Natural killer cell (primary cell): ENCODE results near the gene DGUOK. TPM values are rescaled to one million over a fixed set of nuclear protein-coding genes. Genes with fewer than 3 reads are reported as not detected.
A peak's percentile ranks its signal among the peaks of the same experiment; 100 is the strongest.

Experiments
- ATAC-seq, 3 donors: fragments of 150-1000 bp in 2 of 3; fragments of 200-7000 bp in 1 of 3; cut with Tn5 transposase; 1 replicate in 1 of 3; 2 replicates in 2 of 3; pipeline ENCODE4 v1.10.0; 2021; ENCODE audit warnings: mild to moderate bottlenecking in 2 of 3, moderate library complexity in 2 of 3
- DNase-seq, 2 donors: peaks; one replicate each; pipeline versions ENCODE4 v3.0.0 to v3.0.0-alpha.2; 2013 to 2021; ENCODE audit warnings: mixed read lengths in 1 of 2
- H3K27ac ChIP-seq: one replicate; pipeline ENCODE4 v1.5.1; 2013; ENCODE audit warnings: mild to moderate bottlenecking, low read length
- H3K27me3 ChIP-seq: one replicate; pipeline ENCODE4 v1.6.1; 2013; ENCODE audit warnings: low read length; ENCODE audit not compliant: control insufficient read depth, insufficient read depth
- H3K36me3 ChIP-seq: one replicate; pipeline ENCODE4 v1.6.1; 2013; ENCODE audit warnings: low read length; ENCODE audit not compliant: control insufficient read depth, insufficient read depth
- H3K4me1 ChIP-seq: one replicate; pipeline ENCODE4 v1.6.1; 2013; ENCODE audit warnings: low read length; ENCODE audit not compliant: control insufficient read depth, insufficient read depth
- H3K4me3 ChIP-seq: one replicate; pipeline ENCODE4 v1.5.1; 2013; ENCODE audit warnings: low read length
- H3K9me3 ChIP-seq: one replicate; pipeline ENCODE4 v1.6.1; 2013; ENCODE audit warnings: low read length; ENCODE audit not compliant: control insufficient read depth, insufficient read depth
- H3K27ac Mint-ChIP-seq, 2 donors: one replicate each; pipeline ENCODE4 v1.8.0; 2022; ENCODE audit warnings: mild to moderate bottlenecking in 2 of 2, mixed read lengths in 2 of 2, moderate library complexity in 1 of 2
- H3K27me3 Mint-ChIP-seq, 2 donors: one replicate each; pipeline ENCODE4 v1.8.0; 2022; ENCODE audit warnings: low read depth in 2 of 2, mixed read lengths in 2 of 2
- H3K36me3 Mint-ChIP-seq: one replicate; pipeline ENCODE4 v1.8.0; 2022; ENCODE audit warnings: mixed read lengths
- H3K4me1 Mint-ChIP-seq, 2 donors: one replicate each; pipeline ENCODE4 v1.8.0; 2022; ENCODE audit warnings: mixed read lengths in 2 of 2
- H3K4me3 Mint-ChIP-seq: one replicate; pipeline ENCODE4 v1.8.0; 2022; ENCODE audit warnings: mild to moderate bottlenecking, moderate library complexity, mixed read lengths
- H3K9me3 Mint-ChIP-seq, 2 donors: one replicate each; pipeline ENCODE4 v1.8.0; 2022; ENCODE audit warnings: mixed read lengths in 2 of 2
- WGBS: methylation state at CpG from one replicate; pipeline ENCODE4 v1.1.7; 2013; ENCODE audit warnings: missing lambda C conversion rate; ENCODE audit not compliant: insufficient coverage; 5-methylcytosine and 5-hydroxymethylcytosine counted together
- intact Hi-C: fragments of 100-400 bp; cut with micrococcal nuclease; formaldehyde crosslinking; loops from one replicate; pipeline ENCODE4 v1.14.2; 2022
- total RNA-seq, 4 donors: library from RNA; stranded (reverse); fragments of 120-200 nt in 1 of 4; gene quantifications; one replicate each; pipeline versions ENCODE4 v1.2.3 to v1.2.4, GENCODE V29; 2013 to 2022
- TF ChIP-seq, protein P1 (sequence below): fragments of 200-600 bp; IDR thresholded peaks from one replicate; pipeline ENCODE4 v1.8.0; 2022; ENCODE audit warnings: antibody characterized with exemption

DGUOK gene
- total RNA-seq, 3 donors from 2014 or later (not counting 1 experiment from before 2014, with no cell fraction given) = 47.6 to 56.8 (median 54.8) TPM

DNA sequence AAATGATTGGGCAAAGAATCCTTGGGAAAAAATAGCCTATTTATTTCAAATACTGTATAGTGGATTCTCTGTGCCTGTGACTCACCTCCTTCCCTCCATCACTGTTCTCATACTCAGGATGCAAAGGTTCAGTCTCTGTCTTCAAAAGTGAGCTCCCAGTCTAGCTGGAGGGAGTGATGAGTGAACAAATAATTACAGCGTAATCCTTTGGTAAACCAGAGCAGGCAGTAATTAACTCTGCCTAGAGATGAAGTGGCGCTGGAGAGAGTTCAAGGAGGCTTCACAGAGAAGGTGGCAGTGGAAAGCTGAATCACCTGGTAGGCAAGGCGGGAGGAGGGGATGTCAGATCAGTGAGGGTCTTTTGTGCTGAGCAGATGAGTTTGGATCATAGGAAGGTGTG is 6.5 kb downstream of the DGUOK start:
- TF ChIP-seq, protein P1, sequence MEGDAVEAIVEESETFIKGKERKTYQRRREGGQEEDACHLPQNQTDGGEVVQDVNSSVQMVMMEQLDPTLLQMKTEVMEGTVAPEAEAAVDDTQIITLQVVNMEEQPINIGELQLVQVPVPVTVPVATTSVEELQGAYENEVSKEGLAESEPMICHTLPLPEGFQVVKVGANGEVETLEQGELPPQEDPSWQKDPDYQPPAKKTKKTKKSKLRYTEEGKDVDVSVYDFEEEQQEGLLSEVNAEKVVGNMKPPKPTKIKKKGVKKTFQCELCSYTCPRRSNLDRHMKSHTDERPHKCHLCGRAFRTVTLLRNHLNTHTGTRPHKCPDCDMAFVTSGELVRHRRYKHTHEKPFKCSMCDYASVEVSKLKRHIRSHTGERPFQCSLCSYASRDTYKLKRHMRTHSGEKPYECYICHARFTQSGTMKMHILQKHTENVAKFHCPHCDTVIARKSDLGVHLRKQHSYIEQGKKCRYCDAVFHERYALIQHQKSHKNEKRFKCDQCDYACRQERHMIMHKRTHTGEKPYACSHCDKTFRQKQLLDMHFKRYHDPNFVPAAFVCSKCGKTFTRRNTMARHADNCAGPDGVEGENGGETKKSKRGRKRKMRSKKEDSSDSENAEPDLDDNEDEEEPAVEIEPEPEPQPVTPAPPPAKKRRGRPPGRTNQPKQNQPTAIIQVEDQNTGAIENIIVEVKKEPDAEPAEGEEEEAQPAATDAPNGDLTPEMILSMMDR = no peak
- Histone ChIP-seq H3K4me3 (no peak overlapping the region), H3K36me3 (peaks cover 24% of the 10 kb centered on the region), H3K4me1 (peaks cover 13% of the 10 kb centered on the region), H3K9me3 (no peaks in the 10 kb centered on the region), H3K27ac (no peak overlapping the region), H3K27me3 (no peaks in the 10 kb centered on the region)
- H3K27ac Mint-ChIP-seq = peak overlapping the region; percentile 24 to 85
- peaks cover 72% of the 10 kb centered on the region in 2 donors for H3K4me1 Mint-ChIP-seq
- DNase-seq = no peak
- intact Hi-C loops = no loop called here
- no peaks in the 10 kb centered on the region for H3K27me3 Mint-ChIP-seq
- H3K36me3 Mint-ChIP-seq = no peaks in the 10 kb centered on the region
- H3K9me3 Mint-ChIP-seq = no peaks in the 10 kb centered on the region
- WGBS = 97% methylated on average over 3 of the region's 3 CpGs
- H3K4me3 Mint-ChIP-seq = no peak overlapping the region
- no peak for ATAC-seq

DNA sequence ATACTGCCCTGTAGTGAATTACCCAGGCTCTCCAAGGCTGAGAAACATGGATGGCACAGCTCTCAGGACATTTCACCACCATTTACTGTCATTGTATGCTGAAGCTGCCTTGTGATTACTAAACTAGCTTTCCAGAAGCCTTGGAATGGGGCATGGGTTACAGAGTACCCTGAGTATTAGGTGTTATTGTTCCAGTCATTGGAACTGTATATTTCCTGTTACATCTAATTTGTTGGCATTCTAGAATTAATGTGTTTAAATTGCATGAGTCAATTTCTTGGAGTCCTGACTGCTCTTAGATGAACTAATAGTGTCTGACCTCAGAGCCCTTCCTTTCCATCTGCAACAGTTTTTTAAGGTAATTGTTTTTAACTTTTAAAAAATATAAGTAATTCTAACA is 9.0 kb downstream of the DGUOK start:
- intact Hi-C loops = loop anchor here (5.0 kb wide), 1 partner anchor 38 kb away; no protein-coding TSS in a partner anchor
- no peak overlapping the region for H3K4me3 Mint-ChIP-seq
- H3K27me3 Mint-ChIP-seq = no peaks in the 10 kb centered on the region
- no peaks in the 10 kb centered on the region for H3K9me3 Mint-ChIP-seq
- TF ChIP-seq, protein P1 = no peak
- H3K4me3 ChIP-seq = no peak overlapping the region
- no peaks in the 10 kb centered on the region for H3K27me3 ChIP-seq
- ATAC-seq = no peak
- H3K4me1 ChIP-seq = peaks cover 7% of the 10 kb centered on the region
- H3K9me3 ChIP-seq = no peaks in the 10 kb centered on the region
- peaks cover 65% of the 10 kb centered on the region in 2 donors for H3K4me1 Mint-ChIP-seq
- no peak overlapping the region for H3K27ac ChIP-seq
- H3K36me3 ChIP-seq = peaks cover 24% of the 10 kb centered on the region
- no peaks in the 10 kb centered on the region for H3K36me3 Mint-ChIP-seq
- no peak for DNase-seq
- peak overlapping the region in 1 of 2 donors; percentile 62 for H3K27ac Mint-ChIP-seq

DNA sequence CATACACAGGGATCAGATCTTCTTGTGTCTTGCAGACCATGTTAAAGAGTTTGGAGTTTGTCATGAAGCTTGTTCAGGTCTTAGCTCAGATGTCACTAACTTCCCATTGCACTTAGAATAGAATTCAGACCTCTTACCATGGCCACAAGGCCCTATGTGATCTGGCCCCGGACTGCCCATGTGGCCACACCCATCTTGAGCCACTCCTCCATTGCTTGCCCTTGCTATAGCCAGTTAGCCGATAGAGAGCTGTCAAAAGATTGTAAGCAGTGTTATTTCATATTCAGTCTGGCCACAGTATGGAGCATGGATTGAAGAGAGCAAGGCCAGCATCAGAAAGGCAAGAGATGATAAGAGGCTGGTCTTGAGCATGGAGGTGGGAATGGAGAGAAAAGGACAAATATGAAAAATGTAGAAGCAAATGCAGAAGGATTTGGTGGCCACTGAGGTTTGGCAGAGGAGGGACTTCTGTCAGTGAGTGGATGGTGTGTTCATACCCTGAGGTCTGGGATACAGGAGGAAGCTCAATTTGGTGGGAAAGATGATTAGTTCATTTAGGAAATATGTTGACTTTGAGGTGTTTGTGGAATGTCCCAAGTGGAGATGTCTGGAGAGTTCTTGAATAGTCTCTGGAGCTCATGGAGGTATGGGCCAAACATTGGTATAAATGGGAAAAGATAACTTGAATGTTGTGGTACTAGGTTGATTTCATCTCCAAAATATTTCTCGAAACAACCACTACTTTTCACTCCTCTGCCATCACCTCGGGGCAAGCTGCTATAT is 10.6 kb downstream of the DGUOK start:
- no peaks in the 10 kb centered on the region for H3K9me3 ChIP-seq
- intact Hi-C loops = loop anchor here (5.0 kb wide), 1 partner anchor 40 kb away; no protein-coding TSS in a partner anchor
- Mint-ChIP-seq H3K4me1 (peaks cover 54 to 64% of the 10 kb centered on the region in 2 donors), H3K9me3 (no peaks in the 10 kb centered on the region), H3K4me3 (no peak overlapping the region), H3K36me3 (no peaks in the 10 kb centered on the region), H3K27ac (peak overlapping the region; percentile 10 to 62), H3K27me3 (no peaks in the 10 kb centered on the region)
- TF ChIP-seq, protein P1 = no peak
- ATAC-seq (no peak), DNase-seq (no peak)
- H3K4me1 ChIP-seq = peaks cover 3% of the 10 kb centered on the region
- H3K4me3 ChIP-seq = no peak overlapping the region
- 100% methylated on average over 3 of the region's 4 CpGs for WGBS
- H3K36me3 ChIP-seq = peaks cover 32% of the 10 kb centered on the region
- H3K27me3 ChIP-seq = no peaks in the 10 kb centered on the region
- no peak overlapping the region for H3K27ac ChIP-seq
